GM21529 (cell line): ENCODE measurements around the gene TESK2.
"Not testable (repeated sequence)": the region's sequence is repeated elsewhere in the genome, so short reads cannot be mapped to it uniquely, and the experiment has no call there.

Source experiments
- ATAC-seq: cut with Tn5 transposase; IDR thresholded peaks from one replicate; pipeline ENCODE4 v1.9.1; 2021; ENCODE audit not compliant: unreplicated experiment

Gene TESK2

GRCh38 chr1:45474194-45474593, 16.8 kb downstream of the TESK2 start:
- ATAC-seq: not testable (repeated sequence)

GRCh38 chr1:45473302-45473701, 17.7 kb downstream of the TESK2 start:
- no peak for ATAC-seq

- ATAC-seq: no peak
Observed at GRCh38 chr1:45470306-45470798, 20.6 kb downstream of the TESK2 start.

GRCh38 chr1:45467353-45467752, 23.6 kb downstream of the TESK2 start:
- peak; percentile 61 for ATAC-seq

GRCh38 chr1:45465277-45465676, 25.7 kb downstream of the TESK2 start:
- no peak for ATAC-seq

GRCh38 chr1:45458894-45459293, 32.1 kb downstream of the TESK2 start:
- no peak for ATAC-seq

- no peak for ATAC-seq
Observed at GRCh38 chr1:45456531-45456930, 34.4 kb downstream of the TESK2 start.

- no peak for ATAC-seq
Observed at GRCh38 chr1:45455162-45455561, 35.8 kb downstream of the TESK2 start.

GRCh38 chr1:45454464-45454863, 36.5 kb downstream of the TESK2 start:
- ATAC-seq: no peak

- ATAC-seq: no peak
Observed at GRCh38 chr1:45452503-45452902, 38.5 kb downstream of the TESK2 start.

- no peak for ATAC-seq
Observed at GRCh38 chr1:45448357-45448756, 42.6 kb downstream of the TESK2 start.

- no peak for ATAC-seq
Observed at GRCh38 chr1:45446950-45447672, 43.9 kb downstream of the TESK2 start.

GRCh38 chr1:45446530-45446929, 44.4 kb downstream of the TESK2 start:
- no peak for ATAC-seq

GRCh38 chr1:45444609-45445131, 46.3 kb downstream of the TESK2 start:
- no peak for ATAC-seq

GRCh38 chr1:45443580-45444446, 47.1 kb downstream of the TESK2 start:
- ATAC-seq: no peak

- ATAC-seq: no peak
Observed at GRCh38 chr1:45442272-45442671, 48.7 kb downstream of the TESK2 start.

GRCh38 chr1:45437323-45437722, 53.6 kb downstream of the TESK2 start:
- ATAC-seq: no peak

- ATAC-seq: no peak
Observed at GRCh38 chr1:45430490-45430889, 60.5 kb downstream of the TESK2 start.

- no peak for ATAC-seq
Observed at GRCh38 chr1:45429561-45430159, 61.3 kb downstream of the TESK2 start.

GRCh38 chr1:45423906-45424678, 66.9 kb downstream of the TESK2 start:
- ATAC-seq: no peak

- ATAC-seq: no peak
Observed at GRCh38 chr1:45421935-45422334, 69.0 kb downstream of the TESK2 start.
